AG09309 (cell line): ENCODE measurements around the gene KAZN.

Experiments used
- DNase-seq: peaks from one replicate; pipeline ENCODE4 v3.0.0-alpha.2; 2010; ENCODE audit warnings: low read depth
- H3K4me3 ChIP-seq: 2 replicates; pipeline ENCODE4 v1.5.1; 2011; ENCODE audit warnings: mild to moderate bottlenecking, low read depth, low read length, moderate library complexity; ENCODE audit not compliant: control insufficient read depth
- TF ChIP-seq, protein P1 (sequence below): IDR thresholded peaks from 2 replicates; pipeline ENCODE4 v1.5.1; 2011; ENCODE audit warnings: mild to moderate bottlenecking, low read depth, low read length, inconsistent platforms; ENCODE audit not compliant: insufficient read depth, control insufficient read depth; ENCODE audit errors: missing control alignments

The KAZN gene

DNA sequence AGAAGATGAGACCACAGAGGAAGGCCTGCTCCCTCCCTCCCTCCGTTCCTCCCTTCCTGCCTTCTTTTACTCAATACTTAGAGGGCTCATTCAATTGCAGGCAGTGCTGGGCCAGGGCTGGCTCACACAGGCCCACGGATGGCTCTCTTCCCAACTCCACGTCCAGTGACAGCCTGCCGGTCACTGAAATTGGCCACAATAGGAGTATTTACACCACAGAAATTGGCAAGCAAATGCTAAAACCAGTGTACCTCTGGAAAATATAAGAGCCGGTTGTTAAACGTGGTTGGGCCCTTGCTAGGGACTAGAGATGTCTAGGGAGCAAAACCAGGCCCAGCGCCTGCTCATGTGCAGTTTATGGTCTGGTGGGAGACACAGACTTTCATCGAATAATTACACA is 482.6 kb downstream of the KAZN start:
- no peak for DNase-seq
- TF ChIP-seq, protein P1, sequence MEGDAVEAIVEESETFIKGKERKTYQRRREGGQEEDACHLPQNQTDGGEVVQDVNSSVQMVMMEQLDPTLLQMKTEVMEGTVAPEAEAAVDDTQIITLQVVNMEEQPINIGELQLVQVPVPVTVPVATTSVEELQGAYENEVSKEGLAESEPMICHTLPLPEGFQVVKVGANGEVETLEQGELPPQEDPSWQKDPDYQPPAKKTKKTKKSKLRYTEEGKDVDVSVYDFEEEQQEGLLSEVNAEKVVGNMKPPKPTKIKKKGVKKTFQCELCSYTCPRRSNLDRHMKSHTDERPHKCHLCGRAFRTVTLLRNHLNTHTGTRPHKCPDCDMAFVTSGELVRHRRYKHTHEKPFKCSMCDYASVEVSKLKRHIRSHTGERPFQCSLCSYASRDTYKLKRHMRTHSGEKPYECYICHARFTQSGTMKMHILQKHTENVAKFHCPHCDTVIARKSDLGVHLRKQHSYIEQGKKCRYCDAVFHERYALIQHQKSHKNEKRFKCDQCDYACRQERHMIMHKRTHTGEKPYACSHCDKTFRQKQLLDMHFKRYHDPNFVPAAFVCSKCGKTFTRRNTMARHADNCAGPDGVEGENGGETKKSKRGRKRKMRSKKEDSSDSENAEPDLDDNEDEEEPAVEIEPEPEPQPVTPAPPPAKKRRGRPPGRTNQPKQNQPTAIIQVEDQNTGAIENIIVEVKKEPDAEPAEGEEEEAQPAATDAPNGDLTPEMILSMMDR, result no peak
- no peak overlapping the region for H3K4me3 ChIP-seq

DNA sequence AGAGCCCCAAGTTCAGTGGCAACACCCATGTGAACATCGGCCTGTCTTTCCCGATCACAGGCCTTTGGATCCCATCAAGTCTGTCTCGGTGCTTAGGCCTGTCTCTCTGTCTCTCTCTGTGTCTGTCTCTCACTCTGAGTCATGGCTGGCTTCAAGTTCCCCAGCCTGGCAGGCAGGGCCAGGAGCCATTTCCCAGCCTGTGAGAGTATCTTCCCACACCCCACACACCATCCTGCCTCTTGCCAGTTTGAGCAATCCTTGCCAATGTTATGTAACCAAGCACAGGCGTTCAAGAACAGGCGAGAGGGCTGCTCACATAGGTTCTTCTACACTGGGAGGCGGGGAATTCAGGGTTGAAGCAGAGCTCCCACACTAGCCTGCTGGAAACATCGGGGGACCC is 485.1 kb downstream of the KAZN start:
- TF ChIP-seq, protein P1, result no peak
- no peak overlapping the region for H3K4me3 ChIP-seq
- DNase-seq, result no peak

DNA sequence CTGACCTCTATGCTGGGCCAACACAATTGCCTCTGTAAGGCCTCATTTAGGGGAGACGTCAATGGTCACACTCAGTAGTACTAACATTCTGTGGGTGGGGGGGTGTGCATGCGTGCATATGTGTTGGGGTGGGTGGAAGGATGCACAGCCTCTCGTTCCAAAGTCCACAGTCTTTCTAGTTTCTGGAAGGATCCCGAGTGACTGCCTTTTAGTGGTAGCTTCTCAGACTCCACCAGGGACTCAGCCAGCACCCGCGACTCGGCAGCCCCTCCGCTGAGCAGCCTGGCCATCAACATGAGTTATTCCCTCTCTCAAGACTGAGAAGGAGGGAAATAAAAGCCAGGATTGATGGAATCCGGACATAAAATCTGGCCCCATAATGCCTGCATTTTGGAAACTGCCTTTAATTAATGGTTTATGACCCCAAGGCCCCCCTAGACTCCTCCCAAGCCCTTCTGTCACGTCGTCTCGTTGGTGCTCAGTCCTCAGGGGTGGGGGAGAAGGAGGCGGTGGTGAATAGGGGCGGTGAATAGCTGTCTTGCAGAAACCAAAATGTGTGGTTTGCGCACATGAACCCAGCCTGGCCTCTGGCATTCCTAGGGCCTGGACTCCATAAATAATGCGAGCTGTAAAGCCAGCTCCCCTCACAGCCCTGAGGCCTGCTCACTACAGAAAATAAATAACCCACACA is 489.9 kb downstream of the KAZN start:
- H3K4me3 ChIP-seq, result no peak overlapping the region
- TF ChIP-seq, protein P1, result no peak
- no peak for DNase-seq

DNA sequence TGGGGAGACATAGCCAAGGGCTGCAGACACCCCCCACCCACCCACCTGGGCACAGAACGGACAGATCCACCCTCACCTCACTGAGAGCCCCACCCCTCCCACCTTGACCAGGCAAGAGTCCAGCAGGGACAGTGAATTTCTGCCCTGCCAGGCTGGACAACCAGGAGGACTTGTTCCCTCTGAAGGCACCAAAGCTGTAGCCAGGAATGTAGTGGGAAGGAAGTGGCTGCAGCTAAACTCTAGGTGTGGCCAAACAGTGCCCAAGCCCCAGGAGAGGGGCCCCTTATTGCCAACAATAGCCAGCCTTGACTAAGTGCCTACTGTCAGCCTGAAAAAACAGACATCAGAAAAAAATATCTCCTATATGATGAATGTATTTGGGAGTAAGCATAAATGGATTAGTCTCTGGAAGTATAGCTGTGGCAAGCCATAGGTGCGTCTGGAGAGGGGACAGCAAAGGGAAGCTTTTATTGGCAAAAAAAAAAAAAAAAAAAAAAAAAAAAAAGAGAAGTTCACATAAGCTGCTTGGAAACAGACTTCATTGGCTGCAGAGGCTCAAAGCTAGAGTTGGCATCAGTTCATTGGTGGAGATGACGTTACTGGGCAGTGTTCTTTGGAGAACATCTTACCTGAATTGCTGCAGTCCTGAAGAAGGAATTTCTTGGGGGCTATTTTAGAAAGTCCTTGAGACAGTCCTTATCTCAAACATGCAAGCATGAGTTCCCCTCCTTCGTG is 490.9 kb downstream of the KAZN start:
- no peak overlapping the region for H3K4me3 ChIP-seq
- TF ChIP-seq, protein P1, result no peak
- no peak for DNase-seq

DNA sequence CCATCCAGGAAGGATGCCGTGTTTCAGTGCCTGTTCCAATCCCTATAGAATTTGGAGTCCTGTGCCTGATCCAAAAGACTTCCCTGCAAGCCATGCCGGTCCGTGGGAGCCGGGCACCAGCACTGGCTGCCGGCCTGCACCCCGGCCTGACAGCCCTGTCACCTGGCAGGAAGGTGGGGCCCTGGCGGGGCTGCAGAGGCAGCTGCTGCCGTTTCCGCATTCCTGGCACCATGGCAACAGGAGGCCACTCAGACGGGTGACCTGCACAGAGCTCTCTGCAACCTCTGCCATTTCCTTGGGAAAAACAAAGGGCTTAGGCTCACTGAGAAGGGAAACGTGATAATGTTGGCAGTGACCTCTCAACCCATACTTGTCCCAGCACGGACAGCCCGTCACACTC is 491.9 kb downstream of the KAZN start:
- no peak overlapping the region for H3K4me3 ChIP-seq
- DNase-seq, result no peak
- TF ChIP-seq, protein P1, result no peak

DNA sequence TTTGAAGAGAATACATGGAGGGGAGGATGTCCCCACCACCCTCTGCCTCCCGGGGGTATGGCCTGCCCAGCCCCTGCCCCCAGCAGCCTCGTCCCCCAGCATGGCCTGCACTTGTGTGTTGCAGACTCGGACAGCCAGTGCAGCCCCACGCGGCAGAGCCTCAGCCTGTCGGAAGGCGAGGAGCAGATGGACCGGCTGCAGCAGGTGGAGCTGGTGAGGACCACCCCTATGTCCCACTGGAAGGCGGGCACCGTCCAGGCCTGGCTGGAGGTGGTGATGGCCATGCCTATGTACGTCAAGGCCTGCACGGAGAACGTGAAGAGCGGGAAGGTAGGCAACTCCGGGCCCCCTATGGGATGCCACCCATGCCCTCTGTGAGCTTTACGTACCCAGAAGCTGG is 495.6 kb downstream of the KAZN start:
- no peak overlapping the region for H3K4me3 ChIP-seq
- TF ChIP-seq, protein P1, result no peak
- DNase-seq, result no peak
